Neural progenitor cell (in vitro differentiated cells): ENCODE results near the gene ZNF614. TPM values are rescaled to one million over a fixed set of nuclear protein-coding genes. Genes with fewer than 3 reads are reported as not detected.

Source experiments
- DNase-seq: peaks from one replicate; pipeline ENCODE4 v3.0.0-alpha.2; 2016; ENCODE audit warnings: low spot score
- H2AFZ ChIP-seq: fragments of 200-600 bp; sonication (generic); replicated peaks from 2 replicates; pipeline ENCODE4 v1.6.1; 2016; ENCODE audit warnings: antibody characterized with exemption
- H3F3A ChIP-seq: fragments of 200-600 bp; sonication (generic); 2 replicates; pipeline ENCODE4 v1.6.1; 2016; ENCODE audit warnings: antibody characterized with exemption, low read depth
- H3K27ac ChIP-seq: fragments of 200-600 bp; sonication (generic); 2 replicates; pipeline ENCODE4 v1.5.1; 2016; ENCODE audit warnings: mild to moderate bottlenecking
- H3K27me3 ChIP-seq: fragments of 200-600 bp; sonication (generic); 2 replicates; pipeline ENCODE4 v1.6.1; 2016; ENCODE audit warnings: mild to moderate bottlenecking, moderate library complexity
- H3K36me3 ChIP-seq: fragments of 200-600 bp; sonication (generic); 2 replicates; pipeline ENCODE4 v1.5.1; 2016
- H3K4me1 ChIP-seq: fragments of 200-600 bp; sonication (generic); 2 replicates; pipeline ENCODE4 v1.6.1; 2016; ENCODE audit warnings: mixed run types
- H3K4me2 ChIP-seq: fragments of 200-600 bp; sonication (generic); 2 replicates; pipeline ENCODE4 v1.6.1; 2016
- H3K4me3 ChIP-seq: fragments of 200-600 bp; sonication (generic); 2 replicates; pipeline ENCODE4 v1.5.1; 2016
- H3K79me2 ChIP-seq: fragments of 200-600 bp; sonication (generic); 2 replicates; pipeline ENCODE4 v1.6.1; 2016; ENCODE audit warnings: low read depth
- H3K9ac ChIP-seq: fragments of 200-600 bp; sonication (generic); 2 replicates; pipeline ENCODE4 v1.6.1; 2016
- H3K9me3 ChIP-seq: fragments of 200-600 bp; sonication (generic); 2 replicates; pipeline ENCODE4 v1.5.1; 2016; ENCODE audit warnings: low read depth
- H4K20me1 ChIP-seq: fragments of 200-600 bp; sonication (generic); 2 replicates; pipeline ENCODE4 v1.6.1; 2016; ENCODE audit warnings: low read depth
- H3K27ac Mint-ChIP-seq: 3 replicates; pipeline ENCODE4 v1.8.0; 2021; ENCODE audit warnings: mixed read lengths
- H3K27me3 Mint-ChIP-seq: 2 replicates; pipeline ENCODE4 v1.8.0; 2022; ENCODE audit warnings: low read depth, mild to moderate bottlenecking, inconsistent platforms, moderate library complexity, mixed read lengths; ENCODE audit not compliant: insufficient read depth
- H3K36me3 Mint-ChIP-seq: 3 replicates; pipeline ENCODE4 v1.8.0; 2021; ENCODE audit warnings: mixed read lengths
- H3K4me1 Mint-ChIP-seq: 3 replicates; pipeline ENCODE4 v1.8.0; 2021; ENCODE audit warnings: mixed read lengths
- H3K4me3 Mint-ChIP-seq: 3 replicates; pipeline ENCODE4 v1.8.0; 2021; ENCODE audit warnings: mild to moderate bottlenecking, moderate library complexity, mixed read lengths
- H3K9me3 Mint-ChIP-seq: 3 replicates; pipeline ENCODE4 v1.8.0; 2020; ENCODE audit warnings: mixed read lengths
- CTCF ChIP-seq: fragments of 200-600 bp; sonication (generic); IDR thresholded peaks from 2 replicates; pipeline ENCODE4 v1.5.1; 2017; ENCODE audit warnings: antibody characterized with exemption, mild to moderate bottlenecking
- EZH2 ChIP-seq: fragments of 200-600 bp; sonication (generic); IDR thresholded peaks from 2 replicates; pipeline ENCODE4 v1.6.1; 2017; ENCODE audit warnings: antibody characterized with exemption, mild to moderate bottlenecking, moderate library complexity
- EZH2phosphoT487 ChIP-seq: fragments of 200-600 bp; sonication (generic); IDR thresholded peaks from 2 replicates; pipeline ENCODE4 v1.6.1; 2017; ENCODE audit warnings: antibody characterized with exemption
- total RNA-seq: library from RNA; depleted of rRNA; stranded (reverse); fragments of >200 nt; gene quantifications from 2 replicates; pipeline ENCODE4 v1.2.3, GENCODE V29; 2015; ENCODE audit warnings: low replicate concordance

ZNF614 gene
- 19.1 and 21.5 TPM in 2 replicates for total RNA-seq

- Histone ChIP-seq H3K36me3 (peaks cover 25% of the 10 kb centered on the region), H3K9me3 (peaks cover 15% of the 10 kb centered on the region)
- H3K9me3 Mint-ChIP-seq, result peaks cover 75% of the 10 kb centered on the region
Observed at GRCh38 chr19:52028027-52028779, at the start of gene ZNF614. Gene ZNF614, minus strand, starts transcription at chr19:52028379. Its CDS starts 2,634 bp downstream, at chr19:52025745.

GRCh38 chr19:52070496-52070895 lies 42.3 kb upstream of the ZNF614 start:
- Mint-ChIP-seq H3K4me1 (no peaks in the 10 kb centered on the region), H3K27me3 (no peaks in the 10 kb centered on the region), H3K4me3 (no peak overlapping the region), H3K9me3 (peaks cover 81% of the 10 kb centered on the region), H3K27ac (no peak overlapping the region), H3K36me3 (peaks cover 72% of the 10 kb centered on the region)
- H3K4me2 ChIP-seq, result no peak overlapping the region
- no peaks in the 10 kb centered on the region for H3K79me2 ChIP-seq
- H3K36me3 ChIP-seq, result peaks cover 47% of the 10 kb centered on the region
- H3F3A ChIP-seq, result no peaks in the 10 kb centered on the region
- no peak for DNase-seq
- no peaks in the 10 kb centered on the region for H3K27me3 ChIP-seq
- no peaks in the 10 kb centered on the region for H3K4me1 ChIP-seq
- TF ChIP-seq EZH2, result no peak
- no peak for TF ChIP-seq EZH2phosphoT487
- no peak for TF ChIP-seq CTCF
- H3K4me3 ChIP-seq, result no peak overlapping the region
- no peak overlapping the region for H3K27ac ChIP-seq
- peaks cover 42% of the 10 kb centered on the region for H3K9me3 ChIP-seq
- no peaks in the 10 kb centered on the region for H4K20me1 ChIP-seq
- no peak overlapping the region for H2AFZ ChIP-seq
- H3K9ac ChIP-seq, result no peak overlapping the region

More at GRCh38 chr19:52028027-52028779, at the start of gene ZNF614:
- no peaks in the 10 kb centered on the region for H4K20me1 ChIP-seq
- H3K4me1 ChIP-seq, result peaks cover 6% of the 10 kb centered on the region
- peak within 1 kb of the TSS; percentile 90 for H3K27ac ChIP-seq
- no peaks in the 10 kb centered on the region for H3K27me3 ChIP-seq
- peak within 1 kb of the TSS; percentile 94 for H3K27ac Mint-ChIP-seq
- peak within 1 kb of the TSS; percentile 95 for H2AFZ ChIP-seq
- H3K9ac ChIP-seq, result peak within 1 kb of the TSS; percentile 88
- peaks cover 66% of the 10 kb centered on the region for H3K36me3 Mint-ChIP-seq
- peaks cover 7% of the 10 kb centered on the region for H3F3A ChIP-seq
- peak within 1 kb of the TSS; percentile 84 for H3K4me2 ChIP-seq
- TF ChIP-seq EZH2phosphoT487, result no peak
- peaks cover 7% of the 10 kb centered on the region for H3K4me1 Mint-ChIP-seq
- H3K4me3 Mint-ChIP-seq, result peak within 1 kb of the TSS; percentile 96
- peak within 1 kb of the TSS; percentile 80 for H3K4me3 ChIP-seq
- no peaks in the 10 kb centered on the region for H3K27me3 Mint-ChIP-seq
- peaks cover 28% of the 10 kb centered on the region for H3K79me2 ChIP-seq
- peak; percentile 92 for DNase-seq

GRCh38 chr19:52069653-52070052 lies 41.5 kb upstream of the ZNF614 start:
- no peak for DNase-seq
- no peaks in the 10 kb centered on the region for H3K4me1 Mint-ChIP-seq
- no peak overlapping the region for H3K27ac Mint-ChIP-seq
- H3K27me3 ChIP-seq, result no peaks in the 10 kb centered on the region
- H3K36me3 Mint-ChIP-seq, result peaks cover 71% of the 10 kb centered on the region
- H3F3A ChIP-seq, result no peaks in the 10 kb centered on the region
- TF ChIP-seq CTCF (no peak), EZH2 (no peak), EZH2phosphoT487 (no peak)
- H3K9me3 Mint-ChIP-seq, result peaks cover 81% of the 10 kb centered on the region
- H3K4me2 ChIP-seq, result no peak overlapping the region
- H3K79me2 ChIP-seq, result no peaks in the 10 kb centered on the region
- H4K20me1 ChIP-seq, result no peaks in the 10 kb centered on the region
- peaks cover 48% of the 10 kb centered on the region for H3K36me3 ChIP-seq
- H2AFZ ChIP-seq, result no peak overlapping the region
- no peak overlapping the region for H3K9ac ChIP-seq
- H3K9me3 ChIP-seq, result peaks cover 42% of the 10 kb centered on the region
- H3K4me3 Mint-ChIP-seq, result no peak overlapping the region
- no peak overlapping the region for H3K27ac ChIP-seq
- no peak overlapping the region for H3K4me3 ChIP-seq
- H3K4me1 ChIP-seq, result no peaks in the 10 kb centered on the region
- no peaks in the 10 kb centered on the region for H3K27me3 Mint-ChIP-seq

GRCh38 chr19:52066258-52066863 lies 38.2 kb upstream of the ZNF614 start:
- Histone ChIP-seq H3K4me3 (no peak overlapping the region), H3K9me3 (peaks cover 30% of the 10 kb centered on the region), H4K20me1 (no peaks in the 10 kb centered on the region), H3K4me1 (no peaks in the 10 kb centered on the region), H3F3A (no peaks in the 10 kb centered on the region), H3K36me3 (peaks cover 33% of the 10 kb centered on the region), H3K27ac (no peak overlapping the region), H2AFZ (no peak overlapping the region), H3K4me2 (no peak overlapping the region), H3K27me3 (no peaks in the 10 kb centered on the region), H3K79me2 (no peaks in the 10 kb centered on the region), H3K9ac (no peak overlapping the region)
- Mint-ChIP-seq H3K36me3 (peaks cover 62% of the 10 kb centered on the region), H3K27me3 (peaks cover 2% of the 10 kb centered on the region), H3K4me1 (no peaks in the 10 kb centered on the region), H3K4me3 (no peak overlapping the region), H3K9me3 (peaks cover 82% of the 10 kb centered on the region), H3K27ac (no peak overlapping the region)
- no peak for TF ChIP-seq CTCF
- TF ChIP-seq EZH2phosphoT487, result no peak
- no peak for TF ChIP-seq EZH2
- no peak for DNase-seq
